ENCODE results near the gene SMIM5.
"Not testable (repeated sequence)": the region's sequence is repeated elsewhere in the genome, so short reads cannot be mapped to it uniquely, and the experiment has no call there.

Gene SMIM5

GRCh38 chr17:75590314-75590761, 42.9 kb upstream of the SMIM5 start:
- TF ChIP-seq, protein P1, sequence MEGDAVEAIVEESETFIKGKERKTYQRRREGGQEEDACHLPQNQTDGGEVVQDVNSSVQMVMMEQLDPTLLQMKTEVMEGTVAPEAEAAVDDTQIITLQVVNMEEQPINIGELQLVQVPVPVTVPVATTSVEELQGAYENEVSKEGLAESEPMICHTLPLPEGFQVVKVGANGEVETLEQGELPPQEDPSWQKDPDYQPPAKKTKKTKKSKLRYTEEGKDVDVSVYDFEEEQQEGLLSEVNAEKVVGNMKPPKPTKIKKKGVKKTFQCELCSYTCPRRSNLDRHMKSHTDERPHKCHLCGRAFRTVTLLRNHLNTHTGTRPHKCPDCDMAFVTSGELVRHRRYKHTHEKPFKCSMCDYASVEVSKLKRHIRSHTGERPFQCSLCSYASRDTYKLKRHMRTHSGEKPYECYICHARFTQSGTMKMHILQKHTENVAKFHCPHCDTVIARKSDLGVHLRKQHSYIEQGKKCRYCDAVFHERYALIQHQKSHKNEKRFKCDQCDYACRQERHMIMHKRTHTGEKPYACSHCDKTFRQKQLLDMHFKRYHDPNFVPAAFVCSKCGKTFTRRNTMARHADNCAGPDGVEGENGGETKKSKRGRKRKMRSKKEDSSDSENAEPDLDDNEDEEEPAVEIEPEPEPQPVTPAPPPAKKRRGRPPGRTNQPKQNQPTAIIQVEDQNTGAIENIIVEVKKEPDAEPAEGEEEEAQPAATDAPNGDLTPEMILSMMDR (IDR thresholded peaks at IDR 0.05; ENCODE audit: extremely low read depth, insufficient read depth, missing control alignments) = no peak
- in situ Hi-C loops (cut with MboI; ENCODE audit: low pct_unique_long_range_greater_than_20kb, low sequenced_read_pairs, unreplicated experiment) = no loop called here

DNA sequence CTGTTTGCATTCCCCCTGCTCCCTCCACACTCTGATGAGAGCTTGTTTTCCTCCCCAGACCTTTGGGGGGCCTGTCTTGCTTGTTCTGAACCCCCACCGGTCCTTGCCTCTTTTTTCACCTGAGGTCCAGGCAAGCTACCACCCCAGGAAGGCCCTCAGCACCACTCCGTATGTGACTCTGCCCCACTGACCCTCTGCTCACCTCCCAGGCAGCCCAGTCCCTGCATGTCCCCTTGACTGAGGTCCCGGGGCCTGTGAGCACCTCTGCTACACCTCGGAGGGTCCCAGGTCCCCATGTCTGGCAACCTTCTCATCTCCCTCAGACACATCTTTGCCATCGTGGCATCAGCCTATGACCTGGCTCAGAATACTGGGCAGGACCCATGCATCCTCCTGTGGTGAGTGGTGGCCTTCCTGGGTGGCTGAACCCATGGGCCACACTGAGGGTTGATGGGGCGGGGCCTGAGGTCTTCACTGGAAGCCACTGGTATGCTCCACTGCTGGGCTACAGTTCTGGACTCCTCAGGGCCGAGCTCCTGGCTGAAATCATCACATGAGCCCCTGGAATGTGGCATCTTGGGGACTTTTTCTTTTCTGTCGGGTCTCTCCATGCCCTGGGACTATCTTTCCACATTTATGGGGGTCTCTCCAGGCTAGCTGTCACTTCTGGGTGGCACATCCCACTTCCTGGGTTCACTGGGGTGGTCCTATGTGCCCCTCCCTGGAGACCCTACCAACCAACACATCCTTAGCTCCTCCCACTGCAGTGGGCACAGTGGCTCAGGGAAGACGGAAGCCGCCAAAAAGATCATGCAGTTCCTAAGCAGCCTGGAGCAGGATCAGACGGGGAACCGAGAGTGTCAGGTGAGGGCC, 42.1 kb upstream of the SMIM5 start:
- TF ChIP-seq, protein P1 (IDR thresholded peaks at IDR 0.05; ENCODE audit: extremely low read depth, insufficient read depth, missing control alignments) = no peak
- no peak for DNase-seq (ENCODE audit: low spot score)
- in situ Hi-C loops (cut with MboI; ENCODE audit: low pct_unique_long_range_greater_than_20kb, low sequenced_read_pairs, unreplicated experiment) = no loop called here

More at GRCh38 chr17:75590314-75590761, 42.9 kb upstream of the SMIM5 start:
- DNase-seq (ENCODE audit: low spot score) = no peak

DNA sequence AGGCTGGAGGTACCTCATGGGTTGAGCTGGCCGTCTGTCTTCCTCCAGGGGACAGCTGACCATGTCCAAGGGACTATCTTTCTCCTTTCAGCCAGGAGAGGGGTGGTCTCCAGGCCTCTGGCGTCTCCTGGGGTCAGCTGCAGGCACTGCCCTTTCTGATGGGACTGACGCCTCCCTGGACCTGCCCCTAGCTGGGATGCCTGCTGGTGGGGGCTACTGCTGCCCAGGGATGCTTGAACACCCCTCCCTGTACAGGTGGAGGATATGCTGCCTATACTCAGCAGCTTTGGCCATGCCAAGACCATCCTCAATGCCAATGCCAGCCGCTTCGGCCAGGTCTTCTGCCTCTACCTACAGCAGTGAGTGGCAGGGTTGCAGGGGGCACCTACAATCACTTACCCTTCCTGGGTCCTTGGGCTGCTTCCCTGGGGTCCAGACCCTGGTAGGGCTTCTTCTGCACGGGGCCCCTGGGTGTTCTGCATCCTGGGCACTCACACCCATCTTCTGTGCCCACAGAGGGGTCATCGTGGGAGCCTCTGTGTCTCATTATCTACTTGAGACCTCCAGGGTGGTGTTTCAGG, 41.4 kb upstream of the SMIM5 start:
- no peak for DNase-seq (ENCODE audit: low spot score)
- in situ Hi-C loops (cut with MboI; ENCODE audit: low pct_unique_long_range_greater_than_20kb, low sequenced_read_pairs, unreplicated experiment) = no loop called here
- TF ChIP-seq, protein P1 (IDR thresholded peaks at IDR 0.05; ENCODE audit: extremely low read depth, insufficient read depth, missing control alignments) = no peak

- DNase-seq (ENCODE audit: low spot score) = no peak
- in situ Hi-C loops (cut with MboI; ENCODE audit: low pct_unique_long_range_greater_than_20kb, low sequenced_read_pairs, unreplicated experiment) = no loop called here
- TF ChIP-seq, protein P1 (IDR thresholded peaks at IDR 0.05; ENCODE audit: extremely low read depth, insufficient read depth, missing control alignments) = no peak
These were observed 40.8 kb upstream of the SMIM5 start for GRCh38 chr17:75592348-75593020.

DNA sequence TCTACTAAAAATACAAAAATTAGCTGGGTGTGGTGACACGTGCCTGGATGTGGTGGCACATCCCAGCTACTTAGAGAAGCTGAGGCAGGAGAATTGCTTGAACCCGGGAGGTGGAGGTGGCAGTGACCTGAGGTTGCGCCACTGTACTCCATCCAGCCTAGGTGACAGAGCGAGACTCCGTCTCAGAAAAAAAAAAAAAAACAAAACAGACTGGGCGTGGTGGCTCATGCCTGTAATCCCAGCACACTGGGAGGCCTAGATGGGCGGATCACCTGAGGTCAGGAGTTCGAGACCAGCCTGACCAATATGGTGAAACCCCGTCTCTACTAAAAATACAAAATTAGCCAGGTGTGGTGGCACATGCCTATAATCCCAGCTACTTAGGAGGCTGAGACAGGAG, 39.8 kb upstream of the SMIM5 start:
- in situ Hi-C loops (cut with MboI; ENCODE audit: low pct_unique_long_range_greater_than_20kb, low sequenced_read_pairs, unreplicated experiment); DNase-seq (ENCODE audit: low spot score): not testable (repeated sequence)

DNA sequence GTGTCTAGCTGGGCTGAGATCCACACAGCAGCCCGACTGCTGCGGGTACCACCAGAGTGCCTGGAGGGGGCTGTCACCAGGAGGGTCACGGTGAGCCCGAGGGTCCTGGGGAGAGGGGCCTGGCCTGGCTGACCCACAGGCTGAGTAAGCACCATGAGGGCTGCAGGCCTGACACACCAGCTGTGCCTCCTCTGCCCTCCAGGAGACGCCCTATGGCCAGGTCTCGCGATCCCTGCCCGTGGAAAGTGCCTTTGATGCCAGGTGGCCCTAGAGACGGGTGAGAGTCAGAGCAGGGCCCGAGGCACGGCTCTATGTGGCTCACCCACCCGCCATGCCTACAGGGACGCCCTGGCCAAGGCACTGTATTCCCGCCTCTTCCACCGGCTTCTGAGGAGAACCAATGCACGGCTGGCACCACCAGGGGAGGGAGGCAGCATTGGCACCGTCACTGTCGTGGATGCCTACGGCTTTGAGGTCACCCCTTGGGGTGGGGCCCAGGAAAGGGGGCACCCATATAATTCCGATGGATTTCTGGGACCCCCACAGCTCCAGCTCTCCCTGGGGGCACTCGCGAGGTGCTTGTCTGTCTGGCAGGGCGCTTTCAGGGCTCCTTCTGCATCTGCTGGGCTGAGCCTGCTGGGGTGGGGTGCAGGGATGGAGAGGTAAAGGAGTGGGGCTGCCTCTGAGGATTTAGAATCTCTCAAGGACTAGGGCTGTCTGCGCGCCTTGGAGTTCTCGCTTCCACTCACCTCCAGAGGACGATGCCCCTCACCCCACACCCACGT, 38.5 kb upstream of the SMIM5 start:
- DNase-seq (ENCODE audit: low spot score) = no peak
- in situ Hi-C loops (cut with MboI; ENCODE audit: low pct_unique_long_range_greater_than_20kb, low sequenced_read_pairs, unreplicated experiment) = no loop called here
- TF ChIP-seq, protein P1 (IDR thresholded peaks at IDR 0.05; ENCODE audit: extremely low read depth, insufficient read depth, missing control alignments) = no peak

All from GM13977 (cell line).